Activated naive CD8-positive, alpha-beta T cell treated with anti-CD3 and anti-CD28 coated beads, Interleukin-2, amount 10 ng/mL, durations not matched to agents 7 days and 5 days (primary cell): ENCODE data around the gene NUP214. TPM values are rescaled to one million over a fixed set of nuclear protein-coding genes. Genes with fewer than 3 reads are reported as not detected.

Experiments
- ATAC-seq: fragments of 150-1000 bp; cut with Tn5 transposase; one replicate; pipeline ENCODE4 v1.10.0; 2021; ENCODE audit warnings: low read depth, moderate library complexity
- POLR2A ChIA-PET: fragments of 350-600 bp; sonication (Branson Sonifier 250); formaldehyde crosslinking; loops from one replicate; lab custom pipeline; 2021; ENCODE audit warnings: antibody characterized with exemption; lab: Charles Lee
- DNase-seq: peaks from one replicate; pipeline ENCODE4 v3.0.0; 2021
- H3K27ac Mint-ChIP-seq: one replicate; pipeline ENCODE4 v1.8.0; 2022; ENCODE audit warnings: mild to moderate bottlenecking, mixed read lengths
- H3K27me3 Mint-ChIP-seq: one replicate; pipeline ENCODE4 v1.8.0; 2022; ENCODE audit warnings: mild to moderate bottlenecking, moderate library complexity, mixed read lengths
- H3K36me3 Mint-ChIP-seq: one replicate; pipeline ENCODE4 v1.8.0; 2021; ENCODE audit warnings: mild to moderate bottlenecking, mixed read lengths
- H3K4me1 Mint-ChIP-seq: one replicate; pipeline ENCODE4 v1.8.0; 2021; ENCODE audit warnings: mixed read lengths
- H3K4me3 Mint-ChIP-seq: one replicate; pipeline ENCODE4 v1.8.0; 2022; ENCODE audit warnings: mild to moderate bottlenecking, moderate library complexity, mixed read lengths
- H3K9me3 Mint-ChIP-seq: one replicate; pipeline ENCODE4 v1.8.0; 2021; ENCODE audit warnings: mixed read lengths
- total RNA-seq, 2 experiments: library from RNA; stranded (reverse); gene quantifications; one replicate each; pipeline ENCODE4 v1.2.3, GENCODE V29; 2021

NUP214 gene
- total RNA-seq, 2 experiments from 2014 or later: 69.4 to 73.9 TPM

DNA sequence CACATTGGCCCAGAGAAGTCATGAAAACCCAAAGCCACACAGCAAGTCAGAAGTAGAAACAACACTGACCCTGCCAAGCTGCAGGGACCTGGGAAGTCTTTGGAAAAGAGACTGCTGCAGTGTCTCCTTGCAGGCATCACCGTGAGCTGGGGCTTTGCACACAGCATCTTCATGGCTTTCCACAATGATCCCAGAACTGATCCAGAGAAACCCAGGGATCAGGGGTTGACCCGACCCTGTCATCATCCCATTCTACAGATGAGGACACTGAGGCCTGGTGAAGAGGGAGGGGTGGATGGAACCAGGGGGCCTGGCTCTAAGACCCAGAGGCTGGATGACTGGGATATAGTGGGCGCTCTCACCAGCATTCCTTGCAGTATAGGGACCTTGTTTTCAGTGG is 155.3 kb downstream of the NUP214 start:
- Mint-ChIP-seq H3K27ac (no peak overlapping the region), H3K9me3 (no peaks in the 10 kb centered on the region), H3K4me3 (no peak overlapping the region), H3K4me1 (peaks cover 20% of the 10 kb centered on the region), H3K36me3 (peaks cover 8% of the 10 kb centered on the region), H3K27me3 (peaks cover 34% of the 10 kb centered on the region)
- POLR2A ChIA-PET: interaction anchor here (1.0 to 3.1 kb wide), 2 partner anchors 12 to 28 kb away, joined by 3 to 43 read pairs; no protein-coding TSS in a partner anchor
- ATAC-seq (no peak), DNase-seq (no peak)

DNA sequence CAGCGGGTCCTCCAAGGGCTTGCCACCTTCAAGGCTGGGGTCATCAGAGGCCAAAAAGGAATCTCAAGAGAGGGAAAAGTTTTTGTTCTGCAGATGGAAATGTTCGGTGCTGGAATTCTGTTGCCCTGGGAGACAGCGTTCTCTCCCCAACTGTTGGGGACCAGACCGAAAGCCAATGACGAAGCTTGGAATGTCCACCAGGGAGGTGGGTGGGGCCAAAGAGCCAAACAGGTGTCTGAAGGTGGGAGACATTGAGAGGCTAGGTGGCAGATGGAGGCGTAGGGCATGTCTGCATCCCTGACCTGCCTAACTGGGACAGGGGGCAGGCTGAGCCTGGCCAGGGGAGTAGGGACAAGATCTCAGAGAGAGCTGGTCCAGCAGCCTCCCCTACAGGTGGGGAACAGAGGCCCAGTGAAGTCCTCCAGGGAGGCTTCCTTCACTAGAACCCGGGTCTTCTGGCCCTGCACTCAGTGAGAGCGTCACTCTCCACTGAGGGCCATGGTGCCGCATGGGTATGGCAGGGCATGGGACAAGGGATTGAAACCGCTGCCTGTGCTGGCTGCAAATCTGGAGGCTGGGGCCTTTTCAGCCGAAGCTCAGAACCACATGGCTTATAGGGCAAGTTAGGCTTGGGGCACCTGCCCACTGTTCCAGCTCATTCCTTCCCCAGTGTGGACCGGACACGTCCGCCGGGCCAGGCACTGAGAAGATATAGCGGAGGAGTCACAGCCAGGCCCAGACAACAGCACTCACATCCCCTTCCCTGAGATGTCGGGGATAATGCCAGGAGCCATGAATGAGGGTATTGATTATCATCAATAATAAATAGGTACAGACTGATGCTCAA is 156.0 kb downstream of the NUP214 start:
- DNase-seq (peak; percentile 28), ATAC-seq (no peak)
- Mint-ChIP-seq H3K27me3 (peaks cover 34% of the 10 kb centered on the region), H3K9me3 (no peaks in the 10 kb centered on the region), H3K4me3 (no peak overlapping the region), H3K27ac (no peak overlapping the region), H3K36me3 (peaks cover 1% of the 10 kb centered on the region), H3K4me1 (peaks cover 20% of the 10 kb centered on the region)
- POLR2A ChIA-PET: no interaction called here

DNA sequence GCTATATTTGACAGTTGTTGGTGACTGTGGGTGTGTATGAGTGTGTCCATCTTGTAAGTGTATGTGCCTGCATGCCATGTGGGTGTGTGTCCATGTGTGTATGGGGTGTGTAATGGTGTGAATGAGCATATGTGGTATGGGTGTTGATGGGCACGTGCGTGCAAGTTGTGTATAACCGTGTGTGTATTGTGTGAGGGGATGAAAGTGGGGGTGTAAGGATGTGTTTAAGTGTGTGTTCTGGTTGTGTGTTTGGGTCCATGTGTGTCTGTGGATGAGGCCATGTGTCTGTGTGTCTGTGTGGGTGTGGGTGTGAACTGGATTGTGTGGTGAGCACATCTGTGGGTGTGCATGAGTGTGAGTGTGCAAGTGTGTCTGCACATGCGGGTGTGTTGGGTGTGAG is 156.8 kb downstream of the NUP214 start:
- H3K4me3 Mint-ChIP-seq: peak overlapping the region; percentile 4
- H3K4me1 Mint-ChIP-seq: peaks cover 21% of the 10 kb centered on the region
- ATAC-seq (no peak), DNase-seq (no peak)
- peaks cover 34% of the 10 kb centered on the region for H3K27me3 Mint-ChIP-seq
- no peak overlapping the region for H3K27ac Mint-ChIP-seq
- H3K9me3 Mint-ChIP-seq: no peaks in the 10 kb centered on the region
- POLR2A ChIA-PET: no interaction called here
- H3K36me3 Mint-ChIP-seq: no peaks in the 10 kb centered on the region

- Mint-ChIP-seq H3K36me3 (no peaks in the 10 kb centered on the region), H3K4me1 (peaks cover 21% of the 10 kb centered on the region), H3K9me3 (no peaks in the 10 kb centered on the region), H3K27ac (no peak overlapping the region), H3K4me3 (peak overlapping the region; percentile 51), H3K27me3 (peaks cover 34% of the 10 kb centered on the region)
- DNase-seq (peak; percentile 42), ATAC-seq (no peak)
- POLR2A ChIA-PET: no interaction called here
Measured at GRCh38 chr9:131282688-131283422, 157.5 kb downstream of the NUP214 start.

Other genes with a start within 250 kb of the NUP214 start
- gene QRFP, start 228.8 kb upstream of the NUP214 start, total RNA-seq: not detected
- gene FIBCD1, start 186.3 kb upstream of the NUP214 start, total RNA-seq: not detected
- gene LAMC3, start 116.4 kb upstream of the NUP214 start, total RNA-seq: under 1 TPM; 0.19 to 0.20 TPM
- gene AIF1L, start 29.1 kb upstream of the NUP214 start, total RNA-seq: under 1 TPM; 0.34 to 0.42 TPM
- 100 to 1,000 TPM; 102 to 104 TPM for gene FAM78A, start 150.9 kb downstream of the NUP214 start, total RNA-seq
- under 1 TPM; 0.42 to 0.65 TPM for gene PLPP7, start 164.1 kb downstream of the NUP214 start, total RNA-seq